Measurements from ENCODE around the gene PCDHB14.
"Not testable (repeated sequence)": the region's sequence is repeated elsewhere in the genome, so short reads cannot be mapped to it uniquely, and the experiment has no call there.

PCDHB14 gene

GRCh38 chr5:141234109-141234667, 11.0 kb downstream of the PCDHB14 start:
- H3K79me2 ChIP-seq (ENCODE audit: insufficient read depth, low read depth) = no peaks in the 10 kb centered on the region
- no peak for TF ChIP-seq CTCF (conservative IDR thresholded peaks at IDR 0.05; ENCODE audit: low read depth, low read length)
- no peaks in the 10 kb centered on the region for H4K20me1 ChIP-seq (ENCODE audit: insufficient read depth)
- no peaks in the 10 kb centered on the region for H3K36me3 ChIP-seq (ENCODE audit: insufficient read depth)
- no peaks in the 10 kb centered on the region for H3K4me1 ChIP-seq (ENCODE audit: low read depth, poor library complexity, severe bottlenecking)
- H2AFZ ChIP-seq (ENCODE audit: low read depth) = no peak overlapping the region
- H3K27me3 ChIP-seq (ENCODE audit: insufficient read depth, low read depth) = no peaks in the 10 kb centered on the region
- H3K9ac ChIP-seq = no peak overlapping the region
- H3K4me3 ChIP-seq (IDR thresholded peaks at IDR 0.05; ENCODE audit: insufficient read depth, low read depth, low read length) = no peak overlapping the region
- no peak overlapping the region for H3K4me2 ChIP-seq
- no peak overlapping the region for H3K27ac ChIP-seq

- not testable (repeated sequence) for H3K4me2 ChIP-seq; H4K20me1 ChIP-seq (ENCODE audit: insufficient read depth); H3K79me2 ChIP-seq (ENCODE audit: insufficient read depth, low read depth); H2AFZ ChIP-seq (ENCODE audit: low read depth); H3K9ac ChIP-seq; H3K4me3 ChIP-seq (IDR thresholded peaks at IDR 0.05; ENCODE audit: insufficient read depth, low read depth, low read length); H3K27me3 ChIP-seq (ENCODE audit: insufficient read depth, low read depth); H3K27ac ChIP-seq; H3K36me3 ChIP-seq (ENCODE audit: insufficient read depth); H3K4me1 ChIP-seq (ENCODE audit: low read depth, poor library complexity, severe bottlenecking)
Observed at GRCh38 chr5:141235922-141236321, 12.8 kb downstream of the PCDHB14 start.

- no peak overlapping the region for H3K4me2 ChIP-seq
- H3K9ac ChIP-seq = no peak overlapping the region
- TF ChIP-seq CTCF (conservative IDR thresholded peaks at IDR 0.05; ENCODE audit: low read depth, low read length) = no peak
- H3K36me3 ChIP-seq (ENCODE audit: insufficient read depth) = no peaks in the 10 kb centered on the region
- H3K79me2 ChIP-seq (ENCODE audit: insufficient read depth, low read depth) = no peaks in the 10 kb centered on the region
- no peak overlapping the region for H2AFZ ChIP-seq (ENCODE audit: low read depth)
- no peaks in the 10 kb centered on the region for H4K20me1 ChIP-seq (ENCODE audit: insufficient read depth)
- H3K27ac ChIP-seq = no peak overlapping the region
- no peaks in the 10 kb centered on the region for H3K4me1 ChIP-seq (ENCODE audit: low read depth, poor library complexity, severe bottlenecking)
- no peak overlapping the region for H3K4me3 ChIP-seq (IDR thresholded peaks at IDR 0.05; ENCODE audit: insufficient read depth, low read depth, low read length)
- H3K27me3 ChIP-seq (ENCODE audit: insufficient read depth, low read depth) = no peaks in the 10 kb centered on the region
Observed at GRCh38 chr5:141236516-141237313, 13.6 kb downstream of the PCDHB14 start.

- Histone ChIP-seq H3K27me3 (ENCODE audit: insufficient read depth, low read depth) (no peaks in the 10 kb centered on the region), H3K79me2 (ENCODE audit: insufficient read depth, low read depth) (no peaks in the 10 kb centered on the region), H3K4me1 (ENCODE audit: low read depth, poor library complexity, severe bottlenecking) (no peaks in the 10 kb centered on the region), H3K4me3 (IDR thresholded peaks at IDR 0.05; ENCODE audit: insufficient read depth, low read depth, low read length) (no peak overlapping the region), H4K20me1 (ENCODE audit: insufficient read depth) (no peaks in the 10 kb centered on the region), H3K27ac (no peak overlapping the region), H3K9ac (no peak overlapping the region), H3K4me2 (no peak overlapping the region), H2AFZ (ENCODE audit: low read depth) (no peak overlapping the region), H3K36me3 (ENCODE audit: insufficient read depth) (no peaks in the 10 kb centered on the region)
- no peak for TF ChIP-seq CTCF (conservative IDR thresholded peaks at IDR 0.05; ENCODE audit: low read depth, low read length)
Observed at GRCh38 chr5:141241496-141241895, 18.4 kb downstream of the PCDHB14 start.

GRCh38 chr5:141245250-141245717, 22.1 kb downstream of the PCDHB14 start, which contains the start of gene PCDHB15:
PCDHB15 (plus strand) TSS chr5:141245395; CDS start chr5:141245579, 184 bp downstream.
- Histone ChIP-seq H3K4me1 (ENCODE audit: low read depth, poor library complexity, severe bottlenecking) (no peaks in the 10 kb centered on the region), H2AFZ (ENCODE audit: low read depth) (no peak within 1 kb of the TSS), H3K27me3 (ENCODE audit: insufficient read depth, low read depth) (no peaks in the 10 kb centered on the region), H3K4me3 (IDR thresholded peaks at IDR 0.05; ENCODE audit: insufficient read depth, low read depth, low read length) (no peak within 1 kb of the TSS), H3K27ac (no peak within 1 kb of the TSS), H3K9ac (no peak within 1 kb of the TSS), H3K79me2 (ENCODE audit: insufficient read depth, low read depth) (no peaks in the 10 kb centered on the region), H3K36me3 (ENCODE audit: insufficient read depth) (no peaks in the 10 kb centered on the region), H3K4me2 (no peak within 1 kb of the TSS), H4K20me1 (ENCODE audit: insufficient read depth) (no peaks in the 10 kb centered on the region)
- no peak for TF ChIP-seq CTCF (conservative IDR thresholded peaks at IDR 0.05; ENCODE audit: low read depth, low read length)

- not testable (repeated sequence) for H3K36me3 ChIP-seq (ENCODE audit: insufficient read depth)
Observed at GRCh38 chr5:141246971-141247370, 23.8 kb downstream of the PCDHB14 start.

GRCh38 chr5:141247434-141247833, 24.3 kb downstream of the PCDHB14 start:
- not testable (repeated sequence) for H3K36me3 ChIP-seq (ENCODE audit: insufficient read depth); H3K4me2 ChIP-seq

More at GRCh38 chr5:141246971-141247370, 23.8 kb downstream of the PCDHB14 start:
- H4K20me1 ChIP-seq (ENCODE audit: insufficient read depth); H2AFZ ChIP-seq (ENCODE audit: low read depth); H3K4me2 ChIP-seq; H3K4me3 ChIP-seq (IDR thresholded peaks at IDR 0.05; ENCODE audit: insufficient read depth, low read depth, low read length); H3K27ac ChIP-seq; H3K4me1 ChIP-seq (ENCODE audit: low read depth, poor library complexity, severe bottlenecking); H3K27me3 ChIP-seq (ENCODE audit: insufficient read depth, low read depth); H3K9ac ChIP-seq; H3K79me2 ChIP-seq (ENCODE audit: insufficient read depth, low read depth): not testable (repeated sequence)

More at GRCh38 chr5:141247434-141247833, 24.3 kb downstream of the PCDHB14 start:
- H3K4me3 ChIP-seq (IDR thresholded peaks at IDR 0.05; ENCODE audit: insufficient read depth, low read depth, low read length); H2AFZ ChIP-seq (ENCODE audit: low read depth); H3K79me2 ChIP-seq (ENCODE audit: insufficient read depth, low read depth); H4K20me1 ChIP-seq (ENCODE audit: insufficient read depth); H3K27ac ChIP-seq; H3K4me1 ChIP-seq (ENCODE audit: low read depth, poor library complexity, severe bottlenecking); H3K27me3 ChIP-seq (ENCODE audit: insufficient read depth, low read depth); H3K9ac ChIP-seq: not testable (repeated sequence)

All from KMS-11 (cell line).